Lower leg skin (tissue), 4 donors: ENCODE measurements around the gene KLK5. TPM values are rescaled to one million over a fixed set of nuclear protein-coding genes. Genes with fewer than 3 reads are reported as not detected.
"Not testable (repeated sequence)": the region's sequence is repeated elsewhere in the genome, so short reads cannot be mapped to it uniquely, and the experiment has no call there.

Experiments used
- DNase-seq, 2 donors: peaks; one replicate each; pipeline ENCODE4 v3.0.0-alpha.2; 2019; ENCODE audit warnings: low spot score in 2 of 2
- H3K4me3 ChIP-seq: fragments of 200-600 bp; sonication (generic); 2 replicates; pipeline ENCODE4 v1.5.1; 2017; ENCODE audit warnings: mild to moderate bottlenecking, low read depth; ENCODE audit not compliant: poor library complexity, severe bottlenecking
- CTCF ChIP-seq, 3 donors: fragments of 450-650 bp; IDR thresholded peaks; one replicate each; pipeline ENCODE4 v1.5.1; 2016; ENCODE audit warnings: antibody characterized with exemption in 3 of 3, mild to moderate bottlenecking in 3 of 3, moderate library complexity in 2 of 3
- POLR2A ChIP-seq, 2 donors: fragments of 450-650 bp; IDR thresholded peaks; one replicate each; pipeline ENCODE4 v1.6.1; 2016 to 2017; ENCODE audit warnings: antibody characterized with exemption in 2 of 2, mild to moderate bottlenecking in 1 of 2, moderate library complexity in 1 of 2
- WGBS, 2 donors: methylation state at CpG; one replicate each; pipeline ENCODE4 v1.1.5; 2018; 5-methylcytosine and 5-hydroxymethylcytosine counted together
- intact Hi-C: fragments of 100-400 bp; cut with DNase I; formaldehyde crosslinking; loops from one replicate; pipeline ENCODE4 v1.15.0; 2023; ENCODE audit warnings: low total_unique reads
- total RNA-seq, 4 donors: library from RNA; depleted of rRNA; stranded (reverse); fragments of >200 nt; gene quantifications; one replicate each; pipeline ENCODE4 v1.1.0, GENCODE V29; 2016

Gene KLK5
- total RNA-seq, 4 donors from 2014 or later, result 179 to 310 (median 271) TPM

- TF ChIP-seq POLR2A (IDR thresholded peaks at IDR 0.05), result no peak
- no peak for TF ChIP-seq CTCF (IDR thresholded peaks at IDR 0.05)
- no peak overlapping the region for H3K4me3 ChIP-seq
- 66 to 68% methylated on average over 6 of the region's 6 CpGs for WGBS, 2 donors
- DNase-seq, result peak in 1 of 2 donors; percentile 63
- intact Hi-C loops, result no loop called here
Measured at GRCh38 chr19:50896591-50897190, 56.1 kb downstream of the KLK5 start.

GRCh38 chr19:50896089-50896590 lies 56.7 kb downstream of the KLK5 start:
- DNase-seq, H3K4me3 ChIP-seq, intact Hi-C loops: not testable (repeated sequence)
- 89% methylated on average over 9 of the region's 9 CpGs for WGBS, 2 donors

- DNase-seq, result no peak
- intact Hi-C loops, result no loop called here
- TF ChIP-seq POLR2A (IDR thresholded peaks at IDR 0.05) (no peak), CTCF (IDR thresholded peaks at IDR 0.05) (no peak)
- H3K4me3 ChIP-seq, result no peak overlapping the region
- 55 to 58% methylated on average over 10 of the region's 10 CpGs for WGBS, 2 donors
Measured at GRCh38 chr19:50894478-50895356, 58.1 kb downstream of the KLK5 start.

Other genes with a start within 250 kb of the KLK5 start
- gene SHANK1, start 233.2 kb downstream of the KLK5 start, total RNA-seq, result 1 to 10 TPM in 2 of 4 donors, under 1 TPM in 2; 0.30 to 1.6 (median 0.67) TPM
- 10 to 100 TPM in 2 of 4 donors, 1 to 10 TPM in 2; 9.5 to 19.2 (median 11.9) TPM for gene CLEC11A, start 229.7 kb downstream of the KLK5 start, total RNA-seq
- gene GPR32, start 182.6 kb downstream of the KLK5 start, total RNA-seq, result not detected
- 1 to 10 TPM in 1 of 4 donors, under 1 TPM in 1, not detected in 2; 0.58 to 3.1 TPM for gene ACP4, start 162.6 kb downstream of the KLK5 start, total RNA-seq
- 10 to 100 TPM; 35.9 to 49.9 (median 46.6) TPM for gene KLK1, start 129.3 kb downstream of the KLK5 start, total RNA-seq
- not detected for gene KLK15, start 119.5 kb downstream of the KLK5 start, total RNA-seq
- gene KLK3, start 98.1 kb downstream of the KLK5 start, total RNA-seq, result 100 to 1,000 TPM in 1 of 4 donors, 10 to 100 TPM in 1, 1 to 10 TPM in 1, under 1 TPM in 1; 0.13 to 119 (median 10.4) TPM
- gene KLK2, start 79.6 kb downstream of the KLK5 start, total RNA-seq, result 10 to 100 TPM in 1 of 4 donors, 1 to 10 TPM in 1, not detected in 2; 5.3 to 31.2 TPM
- under 1 TPM; 0.47 to 0.84 (median 0.74) TPM for gene KLK4, start 41.6 kb downstream of the KLK5 start, total RNA-seq
- 1 to 10 TPM in 3 of 4 donors, under 1 TPM in 1; 0.27 to 9.5 (median 5.1) TPM for gene KLK6, start 16.6 kb upstream of the KLK5 start, total RNA-seq
- gene KLK7, start 30.9 kb upstream of the KLK5 start, total RNA-seq, result 100 to 1,000 TPM; 206 to 251 (median 224) TPM
- gene KLK8, start 48.6 kb upstream of the KLK5 start, total RNA-seq, result 100 to 1,000 TPM in 3 of 4 donors, 10 to 100 TPM in 1; 67.1 to 117 (median 106) TPM
- gene KLK10, start 66.7 kb upstream of the KLK5 start, total RNA-seq, result 10 to 100 TPM; 30.0 to 94.1 (median 57.2) TPM
- gene KLK11, start 73.6 kb upstream of the KLK5 start, total RNA-seq, result 100 to 1,000 TPM; 219 to 420 (median 258) TPM
- 1 to 10 TPM in 1 of 4 donors, under 1 TPM in 1, not detected in 2; 0.96 to 2.1 TPM for gene KLK12, start 82.0 kb upstream of the KLK5 start, total RNA-seq
- gene KLK13, start 112.1 kb upstream of the KLK5 start, total RNA-seq, result 10 to 100 TPM in 1 of 4 donors, 1 to 10 TPM in 3; 8.6 to 39.1 (median 9.5) TPM
- gene KLK14, start 129.8 kb upstream of the KLK5 start, total RNA-seq, result 10 to 100 TPM in 3 of 4 donors, 1 to 10 TPM in 1; 8.3 to 18.3 (median 12.2) TPM
- gene CTU1, start 155.4 kb upstream of the KLK5 start, total RNA-seq, result 10 to 100 TPM; 11.3 to 18.1 (median 16.7) TPM
- 1 to 10 TPM in 2 of 4 donors, under 1 TPM in 2; 0.15 to 2.7 (median 1.2) TPM for gene SIGLEC9, start 171.9 kb upstream of the KLK5 start, total RNA-seq
- gene SIGLEC7, start 189.3 kb upstream of the KLK5 start, total RNA-seq, result not detected